Femur (tissue), 1 donor: Measurements from ENCODE around the gene CYP3A7.
"Not testable (repeated sequence)": the region's sequence is repeated elsewhere in the genome, so short reads cannot be mapped to it uniquely, and the experiment has no call there.

Source experiments
- DNase-seq: peaks from one replicate; pipeline ENCODE4 v3.0.0-alpha.2; 2017

CYP3A7 gene

DNA sequence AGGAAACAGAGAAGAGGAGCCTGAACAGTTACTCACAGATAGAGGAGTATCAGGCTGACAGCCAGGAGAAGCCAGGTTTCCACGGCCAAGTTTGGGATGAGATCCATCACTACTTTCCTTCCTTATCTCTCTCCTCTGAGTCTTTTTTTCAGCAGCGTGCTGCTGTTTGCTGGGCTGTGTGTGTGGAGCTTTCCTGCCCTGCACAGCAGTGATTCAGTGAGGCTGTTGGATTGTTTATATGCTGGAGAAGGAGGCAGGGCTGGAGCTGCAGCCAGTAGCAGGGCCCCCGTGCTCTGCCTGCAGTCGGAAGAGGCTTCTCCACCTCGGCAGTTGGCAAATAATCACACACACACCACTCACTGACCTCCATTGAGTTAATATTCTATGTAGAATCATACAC, at the start of gene CYP3A7:
Gene CYP3A7, minus strand, starts transcription at position 210 of the 400 bp plus-strand sequence. Its CDS starts 103 bp downstream, at position 107.
- no peak for DNase-seq

DNA sequence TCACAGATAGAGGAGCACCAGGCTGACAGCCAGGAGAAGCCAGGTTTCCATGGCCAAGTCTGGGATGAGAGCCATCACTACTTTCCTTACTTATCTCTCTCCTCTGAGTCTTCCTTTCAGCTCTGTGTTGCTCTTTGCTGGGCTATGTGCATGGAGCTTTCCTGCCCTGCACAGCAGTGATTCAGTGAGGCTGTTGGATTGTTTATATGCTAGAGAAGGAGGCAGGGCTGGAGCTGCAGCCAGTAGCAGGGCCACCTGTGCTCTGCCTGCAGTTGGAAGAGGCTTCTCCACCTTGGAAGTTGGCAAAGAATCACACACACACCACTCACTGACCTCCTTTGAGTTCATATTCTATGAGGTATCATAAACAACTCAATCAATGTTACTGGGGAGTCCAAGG, 49.0 kb upstream of the CYP3A7 start, which contains the start of gene CYP3A4:
Gene CYP3A4, minus strand, starts transcription at position 178 of the 400 bp plus-strand sequence. Its CDS starts 103 bp downstream, at position 75.
- DNase-seq: no peak

DNA sequence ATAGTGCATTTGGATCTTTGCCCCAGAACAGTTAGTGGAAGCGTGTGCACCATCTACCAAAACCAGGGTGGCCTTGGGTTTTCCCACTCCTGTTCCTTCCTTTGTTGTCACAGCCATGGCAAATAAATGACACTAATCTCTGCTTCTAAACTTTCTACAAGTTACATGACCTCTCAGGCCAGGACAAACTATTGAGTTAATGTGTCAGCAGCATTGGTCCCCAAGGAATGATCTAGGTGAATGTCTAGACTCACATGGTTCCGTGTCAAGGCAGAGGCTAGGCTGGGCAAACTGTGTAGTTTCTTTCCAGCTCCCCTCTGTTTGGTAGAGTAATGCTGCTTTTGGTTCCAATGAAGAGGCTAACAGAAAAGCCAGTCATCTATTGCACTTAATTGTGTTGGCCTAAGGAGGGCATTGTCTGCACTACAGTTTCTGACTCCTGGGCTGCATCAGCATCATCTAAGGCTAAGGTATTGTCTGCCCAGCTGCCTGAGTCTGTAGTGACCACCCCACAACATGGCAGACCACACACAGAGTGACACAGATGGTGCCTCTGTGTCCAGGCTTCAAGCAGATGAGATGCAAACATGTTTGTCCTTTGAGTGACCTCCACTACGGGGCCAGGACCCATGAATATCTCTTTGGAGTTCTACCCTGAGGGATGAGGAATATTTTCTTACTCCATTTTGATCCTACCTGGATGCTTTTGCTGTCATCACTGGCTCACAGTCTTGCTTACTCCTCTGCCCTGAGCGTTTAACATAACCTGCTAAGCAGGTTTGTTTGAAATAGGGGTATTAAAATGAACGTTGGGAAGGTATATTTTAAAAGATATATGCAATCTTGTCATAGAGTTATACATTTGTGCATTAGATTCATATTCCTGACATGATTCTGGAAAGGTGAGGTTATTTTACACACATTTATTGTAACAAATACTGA, 47.3 kb upstream of the CYP3A7 start:
- DNase-seq: no peak

DNA sequence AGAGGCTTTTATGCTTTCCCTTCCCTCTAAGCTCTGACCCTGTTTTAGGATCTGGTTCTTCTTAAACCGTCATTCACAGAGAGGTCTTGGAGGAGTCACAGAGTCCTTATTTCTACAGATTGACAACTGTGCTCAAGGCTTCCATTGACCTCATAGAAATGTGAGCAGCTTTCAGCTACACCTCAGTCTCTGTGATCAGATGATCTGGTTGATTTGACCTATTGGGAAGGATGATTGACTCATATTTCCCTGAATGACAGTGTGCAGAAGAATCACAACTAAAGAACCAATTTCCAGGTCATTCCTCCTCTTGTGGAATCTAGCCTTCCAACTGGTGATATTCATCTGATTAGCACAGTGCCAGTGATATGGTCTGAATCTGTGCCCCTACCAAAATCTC, 45.6 kb upstream of the CYP3A7 start:
- DNase-seq: no peak

DNA sequence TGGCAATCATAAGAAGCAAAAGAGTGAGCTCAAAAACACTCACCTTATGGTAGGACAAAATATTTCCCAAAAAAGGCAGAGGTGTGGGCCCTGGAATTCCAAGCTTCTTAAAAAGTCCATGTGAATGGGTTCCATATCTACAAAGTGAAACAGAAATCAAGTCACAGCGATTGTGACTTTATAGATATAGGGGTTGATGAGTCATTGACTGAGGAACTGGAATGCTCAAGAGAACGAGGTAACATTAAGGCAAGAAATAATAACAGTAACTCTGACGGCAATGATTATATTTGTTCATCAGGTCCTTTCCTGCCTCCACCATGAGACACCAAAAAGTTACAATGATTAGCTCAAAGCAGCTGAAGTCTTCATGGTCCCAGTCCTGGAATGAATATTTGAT, 45.0 kb upstream of the CYP3A7 start:
- no peak for DNase-seq

DNA sequence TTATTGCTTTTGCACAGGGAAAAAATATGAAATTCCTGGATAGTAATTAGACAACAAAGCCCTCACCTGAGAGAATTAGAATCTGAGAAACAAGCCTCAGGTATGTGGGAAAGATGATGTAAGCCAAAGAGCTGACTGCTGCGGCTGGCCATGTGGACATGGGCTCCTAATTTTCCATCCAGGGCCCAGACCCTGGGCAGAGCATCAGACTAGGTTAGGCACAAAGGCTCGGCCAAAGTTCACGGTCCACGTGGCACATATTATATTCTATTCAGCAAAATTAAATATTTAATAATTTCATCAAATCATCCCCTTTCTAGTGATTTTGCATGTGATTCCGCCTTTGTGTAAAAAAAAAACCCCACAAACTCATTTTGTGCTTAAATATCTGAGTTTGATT, 43.9 kb upstream of the CYP3A7 start:
- no peak for DNase-seq

DNA sequence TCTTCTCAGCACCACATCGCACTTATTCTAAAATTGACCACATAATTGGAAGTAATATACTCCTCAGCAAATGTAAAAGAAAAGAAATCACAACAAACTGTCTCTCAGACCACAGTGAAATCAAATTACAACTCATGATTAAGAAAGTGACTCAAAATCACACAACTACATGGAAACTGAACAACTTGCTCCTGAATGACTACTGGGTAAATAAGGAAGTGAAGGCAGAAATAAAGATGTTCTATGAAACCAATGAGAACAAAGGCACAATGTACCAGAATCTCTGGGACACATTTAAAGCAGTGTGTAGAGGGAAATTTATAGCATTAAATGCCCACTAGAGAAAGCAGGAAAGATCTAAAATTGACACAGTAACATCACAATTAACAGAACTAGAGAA, 38.4 kb upstream of the CYP3A7 start:
- DNase-seq: not testable (repeated sequence)

DNA sequence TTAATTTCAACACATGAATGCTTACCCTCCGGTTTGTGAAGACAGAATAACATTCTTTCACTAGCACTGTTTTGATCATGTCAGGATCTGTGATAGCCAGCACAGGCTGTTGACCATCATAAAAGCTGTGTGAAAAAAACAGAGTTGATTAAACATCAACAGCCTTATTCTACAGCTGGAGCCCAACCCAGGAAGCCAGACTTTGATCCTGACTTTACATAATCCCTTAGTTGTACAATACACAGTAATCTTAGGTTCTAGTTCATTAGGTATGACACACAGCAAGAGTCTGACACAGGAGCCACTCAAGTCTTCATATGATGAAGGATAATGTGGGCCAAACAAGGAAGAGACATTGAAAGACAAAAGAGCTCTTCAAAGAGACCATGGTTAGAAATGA, 37.6 kb upstream of the CYP3A7 start:
- no peak for DNase-seq

DNA sequence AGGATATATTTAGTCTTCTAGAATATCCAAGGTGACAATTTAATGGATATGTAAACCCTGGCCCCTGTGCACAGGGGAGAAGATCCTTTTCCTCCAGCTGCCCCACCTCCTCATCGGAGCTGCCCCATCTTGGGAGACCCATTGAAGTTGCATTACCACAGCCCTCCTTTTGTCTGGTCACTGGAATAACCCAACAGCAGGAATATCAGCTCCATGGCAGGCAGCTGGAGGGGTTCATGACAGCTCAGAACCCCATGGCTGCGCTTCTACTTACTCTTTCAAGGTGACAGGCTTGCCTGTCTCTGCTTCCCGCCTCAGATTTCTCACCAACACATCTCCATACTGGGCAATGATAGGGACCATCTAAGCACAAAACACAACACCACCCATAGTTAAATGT, 34.5 kb upstream of the CYP3A7 start:
- DNase-seq: not testable (repeated sequence)

DNA sequence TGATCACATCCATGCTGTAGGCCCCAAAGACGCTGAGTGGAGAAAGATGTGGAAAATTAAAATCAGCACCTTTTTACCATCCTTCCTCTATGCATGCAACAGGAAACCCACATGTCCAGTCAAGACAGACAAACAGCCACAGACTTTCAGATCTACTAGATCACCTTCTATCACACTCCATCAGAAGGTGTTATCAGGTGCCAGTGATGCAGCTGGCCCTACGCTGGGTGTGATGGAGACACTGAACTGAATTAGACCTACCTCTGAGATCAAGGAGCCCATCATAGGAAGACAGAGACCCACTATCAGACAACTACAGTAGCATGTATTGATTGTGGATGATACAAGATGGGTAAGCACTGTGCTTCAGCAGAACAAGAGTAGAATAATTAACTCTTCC, 33.5 kb upstream of the CYP3A7 start:
- no peak for DNase-seq

DNA sequence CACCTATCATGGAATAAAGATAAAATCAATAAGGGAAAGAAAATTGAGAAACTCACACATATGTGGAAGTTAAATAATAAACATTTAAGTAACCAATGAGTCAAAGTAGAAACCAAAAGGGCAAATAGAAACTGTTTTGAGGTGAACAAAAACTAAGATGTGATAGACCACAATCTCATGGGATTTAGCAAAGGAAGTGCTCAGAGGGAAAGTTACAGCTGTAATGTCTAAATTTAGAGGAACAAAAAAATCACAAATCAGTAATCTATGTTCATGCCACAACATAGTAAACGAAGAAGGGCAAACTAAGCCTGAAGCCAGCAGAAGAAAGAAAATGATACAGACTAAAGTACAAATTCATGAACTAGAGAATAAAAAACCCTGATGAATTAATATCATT, 32.7 kb upstream of the CYP3A7 start:
- DNase-seq: no peak

DNA sequence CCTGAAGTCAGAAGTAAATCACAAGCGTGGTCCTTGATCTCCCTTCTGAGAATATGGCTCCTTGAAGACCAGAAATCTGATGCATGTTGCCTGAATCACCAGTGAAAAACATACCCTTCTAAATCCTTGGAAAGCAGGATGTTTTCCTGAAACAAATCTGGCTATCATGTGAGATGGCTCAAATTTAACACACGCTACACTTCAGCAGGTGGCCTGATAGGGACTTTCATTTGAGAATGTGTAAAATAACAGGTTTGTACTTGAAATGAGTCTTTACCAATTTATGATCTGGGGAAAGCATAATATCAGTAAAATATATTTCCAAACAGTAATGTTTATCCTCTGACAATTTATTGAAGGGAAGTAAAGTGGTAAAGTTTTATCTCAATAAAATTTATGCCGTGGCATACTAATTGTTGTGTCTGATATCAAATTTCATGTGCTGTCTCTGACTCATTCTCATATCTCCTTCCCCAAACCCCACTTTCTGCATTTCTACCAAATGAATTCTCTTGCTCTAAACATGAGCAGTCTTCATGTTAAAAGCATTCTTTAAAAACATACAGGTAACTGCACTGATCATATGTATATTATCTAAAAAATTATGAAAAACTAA, 31.6 kb upstream of the CYP3A7 start:
- no peak for DNase-seq

DNA sequence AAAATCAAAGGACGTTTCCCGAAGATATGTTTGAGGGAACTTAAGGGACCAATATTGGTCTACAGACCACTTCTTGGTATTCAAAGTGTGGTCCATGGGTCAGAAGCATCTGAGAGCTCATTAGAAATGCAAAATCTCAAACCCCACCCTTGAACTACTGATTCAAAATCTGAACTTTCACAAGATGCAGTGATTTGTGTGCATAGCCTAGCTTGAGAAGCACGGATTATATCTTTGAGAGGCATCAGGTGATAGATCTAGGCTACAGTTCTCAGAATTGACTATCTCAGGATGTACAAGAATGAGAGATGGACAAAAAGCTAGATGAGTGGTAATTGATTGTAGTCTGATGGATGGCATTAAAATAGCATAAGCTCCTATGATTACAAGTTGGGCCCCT, 29.5 kb upstream of the CYP3A7 start:
- no peak for DNase-seq

DNA sequence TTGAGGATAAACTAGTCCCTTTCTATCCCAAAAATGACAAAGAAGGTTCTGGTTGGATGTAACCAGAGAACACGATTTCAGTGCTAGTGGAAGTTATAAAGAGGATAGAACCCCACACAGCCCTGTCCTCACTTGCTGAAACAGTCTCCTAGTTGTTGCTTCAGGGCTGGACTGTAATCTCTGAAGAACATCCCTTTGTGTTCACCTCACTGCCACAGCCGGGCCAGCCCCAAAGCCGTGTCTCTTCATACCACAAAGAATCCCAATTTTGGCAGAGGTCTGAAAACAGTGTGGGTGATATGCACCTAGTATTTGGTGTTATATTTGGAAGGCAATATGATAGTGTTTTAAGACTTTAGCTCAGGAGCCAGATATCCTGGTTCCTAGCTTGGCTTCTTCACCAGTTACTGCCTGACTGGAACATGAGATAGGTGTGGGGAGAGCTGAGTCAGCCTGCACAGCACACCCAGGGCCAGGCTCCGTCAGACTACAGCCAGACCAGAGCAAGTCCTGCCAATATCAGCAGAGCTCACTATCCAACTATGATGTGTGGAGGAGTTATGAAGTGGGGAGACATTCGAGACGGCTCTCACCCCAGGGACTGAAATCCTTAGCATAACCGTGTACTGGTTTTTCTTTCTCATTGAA, 27.8 kb upstream of the CYP3A7 start:
- DNase-seq: peak; percentile 79

DNA sequence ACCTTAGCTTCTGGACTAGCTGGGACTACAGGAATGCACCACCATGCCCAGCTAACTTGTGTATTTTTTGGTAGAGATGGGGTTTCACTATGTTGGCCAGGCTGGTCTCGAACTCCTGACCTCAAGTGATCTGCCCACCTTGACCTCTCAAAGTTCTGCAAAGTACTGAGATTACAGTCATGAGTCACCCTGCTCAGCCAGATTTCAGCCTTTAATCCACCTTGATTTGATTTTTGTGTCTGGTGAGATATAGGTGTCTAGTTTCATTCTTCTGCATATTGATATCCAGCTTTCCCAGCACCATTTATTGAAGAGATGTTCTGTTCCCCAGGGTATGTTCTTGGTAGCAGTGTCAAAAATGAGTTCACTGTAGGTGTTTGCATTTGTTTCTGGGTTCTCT, 20.1 kb upstream of the CYP3A7 start:
- no peak for DNase-seq

DNA sequence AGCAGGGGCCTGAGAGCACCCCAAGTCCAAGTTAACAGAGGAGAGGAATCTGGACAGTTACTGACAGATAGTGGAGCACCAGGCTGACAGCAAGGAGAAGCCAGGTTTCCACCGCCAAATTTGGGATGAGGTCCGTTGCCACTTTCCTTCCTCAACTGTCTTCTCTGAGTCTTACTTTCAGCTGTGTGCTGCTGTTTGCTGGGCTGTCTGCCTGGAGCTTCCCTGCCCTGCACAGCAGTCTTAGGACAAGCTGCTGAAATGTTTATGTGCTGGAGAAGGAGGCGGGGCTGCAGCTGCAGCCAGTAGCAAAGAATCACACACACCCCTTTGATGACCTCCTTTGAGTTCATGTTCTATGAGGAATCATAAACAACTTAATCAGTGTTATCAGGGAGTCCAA, 17.4 kb upstream of the CYP3A7 start:
- no peak for DNase-seq

DNA sequence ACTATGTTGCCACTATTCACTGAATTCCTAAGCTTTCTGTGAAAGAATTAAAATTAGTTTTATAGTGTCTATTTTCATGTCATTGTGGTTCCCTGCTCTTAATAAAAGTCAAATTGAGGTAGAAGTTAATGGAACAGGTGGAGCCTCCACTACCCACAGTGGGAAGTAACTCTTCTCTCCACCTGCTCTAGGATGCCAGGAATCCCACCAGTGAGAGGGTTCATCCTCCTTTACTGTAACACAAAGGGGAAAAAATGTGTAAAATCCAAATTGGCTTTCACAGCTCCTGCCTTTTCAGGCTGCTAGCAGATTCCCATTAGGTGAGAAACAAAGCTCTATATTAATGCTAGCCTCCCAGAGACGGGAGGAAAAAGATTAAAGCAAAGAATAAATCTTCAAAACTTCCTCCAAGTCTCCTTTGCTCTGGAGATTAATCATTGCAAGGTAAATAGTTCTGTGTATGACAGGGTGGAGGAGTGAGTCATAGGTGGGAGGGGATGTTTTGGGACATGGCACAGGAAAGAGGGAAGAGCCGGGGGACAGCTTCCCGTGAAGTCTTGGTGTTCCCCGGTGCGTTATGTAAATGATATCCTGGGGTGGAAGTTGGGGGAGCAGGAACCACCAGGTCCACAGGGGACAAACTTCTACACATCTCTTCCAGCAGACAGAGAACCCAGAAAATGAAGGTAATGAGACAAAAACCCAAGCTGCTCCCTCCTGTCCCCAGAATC, 16.5 kb upstream of the CYP3A7 start:
- DNase-seq: not testable (repeated sequence)

DNA sequence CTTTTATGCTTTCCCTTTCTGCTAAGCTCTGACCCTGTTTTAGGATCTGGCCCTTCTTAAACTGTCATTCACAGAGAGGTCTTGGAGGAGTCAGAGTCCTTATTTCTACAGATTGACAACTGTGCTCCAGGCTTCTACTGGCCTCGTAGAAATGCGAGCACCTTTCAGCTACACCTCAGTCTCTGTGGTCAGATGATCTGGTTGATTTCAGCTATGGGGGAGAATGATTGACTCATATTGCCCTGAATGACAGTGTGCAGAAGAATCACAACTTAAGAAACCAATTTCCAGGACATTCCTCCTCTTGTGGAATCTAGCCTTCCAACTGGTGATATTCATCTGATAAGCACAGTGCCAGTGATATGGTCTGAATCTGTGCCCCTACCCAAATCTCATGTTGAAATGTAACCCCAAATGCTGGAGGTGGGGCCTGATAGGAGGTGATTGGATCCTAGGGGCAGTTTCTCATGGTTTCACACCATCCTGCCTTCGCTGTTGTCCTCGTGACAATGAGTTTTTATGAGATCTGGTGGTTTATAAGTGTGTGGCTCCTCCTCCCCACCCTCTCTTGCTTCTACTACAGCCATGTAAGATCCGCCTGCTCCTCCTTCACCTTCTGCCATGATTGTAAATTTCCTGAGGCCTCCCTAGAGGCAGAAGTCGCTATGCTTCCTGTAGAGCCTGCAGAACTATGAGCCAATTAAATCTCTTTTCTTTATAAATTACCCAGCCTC, 14.0 kb upstream of the CYP3A7 start:
- DNase-seq: no peak

DNA sequence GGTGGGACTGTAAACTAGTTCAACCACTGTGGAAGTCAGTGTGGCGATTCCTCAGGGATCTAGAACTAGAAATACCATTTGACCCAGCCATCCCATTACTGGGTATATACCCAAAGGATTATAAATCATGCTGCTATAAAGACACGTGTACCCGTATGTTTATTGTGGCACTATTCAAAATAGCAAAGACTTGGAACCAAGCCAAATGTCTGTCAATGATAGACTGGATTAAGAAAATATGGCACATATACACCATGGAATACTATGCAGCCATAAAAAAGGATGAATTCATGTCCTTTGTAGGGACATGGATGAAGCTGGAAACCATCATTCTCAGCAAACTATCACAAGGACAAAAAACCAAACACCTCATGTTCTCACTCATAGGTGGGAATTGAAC, 11.9 kb upstream of the CYP3A7 start:
- not testable (repeated sequence) for DNase-seq

DNA sequence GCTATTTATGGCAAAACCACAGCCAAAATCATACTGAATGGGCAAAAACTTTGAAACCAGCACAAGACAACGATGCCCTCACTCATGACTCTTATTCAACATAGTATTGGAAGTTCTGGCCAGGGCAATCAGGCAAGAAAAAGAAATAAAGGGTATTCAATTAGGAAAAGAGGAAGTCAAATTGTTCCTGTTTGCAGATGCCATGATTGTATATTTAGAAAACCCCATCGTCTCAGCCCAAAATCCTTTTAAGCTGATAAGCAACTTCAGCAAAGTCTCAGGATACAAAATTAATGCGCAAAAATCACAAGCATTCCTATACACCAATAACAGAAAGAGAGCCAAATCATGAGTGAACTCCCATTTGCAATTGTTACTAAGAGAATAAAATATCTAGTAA, 10.4 kb upstream of the CYP3A7 start:
- not testable (repeated sequence) for DNase-seq

DNA sequence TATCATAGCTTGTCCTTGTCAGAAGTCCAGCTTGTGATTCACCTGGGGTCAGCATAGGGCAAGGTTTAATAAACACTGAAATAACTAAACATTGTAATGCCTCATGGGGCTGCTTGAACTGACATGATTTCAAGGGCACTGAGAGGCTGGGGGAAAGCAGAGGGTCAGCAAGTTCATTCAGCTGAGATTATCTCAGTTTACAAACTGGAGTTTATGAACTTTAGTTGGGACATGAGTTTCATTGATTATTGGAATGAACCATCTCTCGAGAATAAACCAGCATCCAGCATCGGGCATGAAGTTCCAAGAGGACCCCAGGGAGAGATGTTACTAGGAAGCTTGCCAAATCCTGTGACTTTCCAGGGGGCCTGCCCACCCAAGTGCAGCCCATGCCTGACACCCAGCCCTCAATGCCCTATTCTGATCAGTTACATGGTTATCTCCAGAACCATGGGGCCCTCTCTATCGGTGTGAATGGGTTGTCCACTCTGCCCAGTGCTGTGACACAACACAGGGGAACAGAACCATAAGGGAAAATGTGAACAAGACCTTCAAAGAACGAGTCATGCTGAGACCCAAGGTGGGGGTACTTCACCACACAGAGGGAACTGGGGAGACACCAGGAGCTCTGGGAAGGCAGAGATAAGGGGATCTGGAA, 7.9 kb upstream of the CYP3A7 start:
- no peak for DNase-seq

DNA sequence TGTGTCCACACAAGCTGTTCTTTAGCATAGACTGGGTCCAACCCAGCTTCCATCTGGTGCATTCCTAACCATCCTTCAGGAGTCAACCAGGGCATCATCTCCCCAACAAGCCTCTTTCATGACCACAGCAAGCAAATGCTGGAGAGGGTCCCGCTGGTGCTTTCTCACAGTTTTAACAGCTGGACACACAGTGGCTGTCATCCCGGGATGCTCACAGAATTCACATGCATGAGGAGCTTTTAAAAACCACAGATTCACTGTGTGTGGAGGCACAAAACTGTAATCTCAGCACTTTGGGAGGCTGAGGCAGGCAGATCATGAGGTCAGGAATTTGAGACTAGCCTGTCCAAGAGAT, 6.4 kb upstream of the CYP3A7 start:
- DNase-seq: no peak
